ENCODE results near the gene SWSAP1. TPM values are rescaled to one million over a fixed set of nuclear protein-coding genes. Genes with fewer than 3 reads are reported as not detected.
"Not testable (repeated sequence)": the region's sequence is repeated elsewhere in the genome, so short reads cannot be mapped to it uniquely, and the experiment has no call there.

Gene SWSAP1
- total RNA-seq (2014; rRNA removed), result 1.5 and 2.2 TPM in 2 replicates
- polyA plus RNA-seq (2012), result 1.3 TPM

- peak; percentile 99 for DNase-seq (ENCODE audit: low read depth)
Observed at GRCh38 chr19:11374433-11375142, at the start of gene SWSAP1. Gene SWSAP1 (plus strand): TSS chr19:11374666. CDS start chr19:11374681, 15 bp downstream.

- no peak for DNase-seq (ENCODE audit: low read depth)
Observed at GRCh38 chr19:11324748-11325389, 49.6 kb upstream of the SWSAP1 start.

- DNase-seq (ENCODE audit: low read depth), result no peak
Observed at GRCh38 chr19:11325544-11325943, 48.9 kb upstream of the SWSAP1 start.

- no peak for DNase-seq (ENCODE audit: low read depth)
Observed at GRCh38 chr19:11330127-11330526, 44.3 kb upstream of the SWSAP1 start.

- no peak for DNase-seq (ENCODE audit: low read depth)
Observed at GRCh38 chr19:11331502-11331901, 43.0 kb upstream of the SWSAP1 start.

GRCh38 chr19:11332822-11333221 lies 41.6 kb upstream of the SWSAP1 start:
- DNase-seq (ENCODE audit: low read depth), result no peak

GRCh38 chr19:11333838-11334237 lies 40.6 kb upstream of the SWSAP1 start:
- DNase-seq (ENCODE audit: low read depth), result peak; percentile 30

GRCh38 chr19:11335449-11336146 lies 38.9 kb upstream of the SWSAP1 start:
- no peak for DNase-seq (ENCODE audit: low read depth)

- DNase-seq (ENCODE audit: low read depth), result no peak
Observed at GRCh38 chr19:11337080-11337479, 37.4 kb upstream of the SWSAP1 start.

GRCh38 chr19:11338121-11338520 lies 36.3 kb upstream of the SWSAP1 start:
- DNase-seq (ENCODE audit: low read depth), result no peak

- no peak for DNase-seq (ENCODE audit: low read depth)
Observed at GRCh38 chr19:11338569-11339253, 35.8 kb upstream of the SWSAP1 start.

GRCh38 chr19:11339254-11340098 lies 35.0 kb upstream of the SWSAP1 start, which contains the start of gene RAB3D:
Gene RAB3D (minus strand): TSS chr19:11339657. CDS start chr19:11337399, 2,258 bp downstream.
- peak; percentile 74 for DNase-seq (ENCODE audit: low read depth)

GRCh38 chr19:11340099-11340467 lies 34.4 kb upstream of the SWSAP1 start:
- DNase-seq (ENCODE audit: low read depth), result not testable (repeated sequence)

- no peak for DNase-seq (ENCODE audit: low read depth)
Observed at GRCh38 chr19:11342429-11342828, 32.0 kb upstream of the SWSAP1 start.

GRCh38 chr19:11345122-11345803 lies 29.2 kb upstream of the SWSAP1 start:
- DNase-seq (ENCODE audit: low read depth), result no peak

GRCh38 chr19:11346104-11346940 lies 28.1 kb upstream of the SWSAP1 start, which contains the start of the genes CCDC159 and TMEM205:
Gene CCDC159 (plus strand): TSS chr19:11346519. CDS start chr19:11346607, 88 bp downstream.
Gene TMEM205 (minus strand): TSS chr19:11346268. CDS start chr19:11345619, 649 bp downstream.
- peak; percentile 100 for DNase-seq (ENCODE audit: low read depth)

- DNase-seq (ENCODE audit: low read depth), result no peak
Observed at GRCh38 chr19:11347546-11348039, 26.9 kb upstream of the SWSAP1 start.

GRCh38 chr19:11349171-11349570 lies 25.3 kb upstream of the SWSAP1 start:
- no peak for DNase-seq (ENCODE audit: low read depth)

- not testable (repeated sequence) for DNase-seq (ENCODE audit: low read depth)
Observed at GRCh38 chr19:11354102-11354501, 20.4 kb upstream of the SWSAP1 start.
